Omental fat pad (tissue), 4 donors: ENCODE measurements around the gene WIPI1. TPM values are rescaled to one million over a fixed set of nuclear protein-coding genes. Genes with fewer than 3 reads are reported as not detected.
"Not testable (repeated sequence)": the region's sequence is repeated elsewhere in the genome, so short reads cannot be mapped to it uniquely, and the experiment has no call there.

Experiments
- ATAC-seq: fragments of 150-250 bp; one replicate; pipeline ENCODE4 v1.9.1; 2016; ENCODE audit warnings: mild to moderate bottlenecking, moderate library complexity; ENCODE audit not compliant: low FRiP score
- DNase-seq: peaks from one replicate; pipeline ENCODE4 v3.0.0-alpha.2; 2019; ENCODE audit warnings: low spot score
- CTCF ChIP-seq, 3 donors: fragments of 450-650 bp; IDR thresholded peaks; one replicate each; pipeline ENCODE4 v1.5.1; 2016 to 2017; ENCODE audit warnings: antibody characterized with exemption in 3 of 3, mild to moderate bottlenecking in 3 of 3, moderate library complexity in 2 of 3
- total RNA-seq, 4 donors: library from RNA; depleted of rRNA; stranded (reverse); fragments of >200 nt; gene quantifications; one replicate each; pipeline ENCODE4 v1.1.0, GENCODE V29; 2016

Gene WIPI1
- total RNA-seq, 4 donors from 2014 or later, result 50.1 to 101 (median 60.2) TPM

DNA sequence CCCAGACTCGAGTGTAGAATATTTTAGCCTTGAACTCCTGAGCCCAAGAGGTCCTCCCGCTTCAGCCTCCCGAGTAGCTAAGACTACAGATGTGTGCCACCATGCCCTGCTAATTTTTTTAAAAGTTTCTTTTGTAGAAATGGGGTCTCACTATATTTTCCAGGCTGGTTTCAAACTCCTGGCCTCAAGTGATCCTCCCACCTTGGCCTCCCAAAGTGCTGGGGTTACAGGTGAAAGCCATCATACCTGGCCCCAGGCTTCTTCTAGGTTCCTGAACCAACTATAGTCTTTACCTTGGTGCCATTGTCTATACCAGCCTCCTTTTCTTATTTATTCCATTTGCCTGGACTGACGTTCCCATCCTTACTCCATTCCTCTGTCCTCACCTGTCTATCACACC is 37.8 kb upstream of the WIPI1 start:
- DNase-seq (no peak), ATAC-seq (no peak)
- no peak for TF ChIP-seq CTCF (IDR thresholded peaks at IDR 0.05)

- DNase-seq, ATAC-seq: not testable (repeated sequence)
These were observed 35.2 kb upstream of the WIPI1 start for GRCh38 chr17:68492394-68493054.

GRCh38 chr17:68491381-68492231 is 34.3 kb upstream of the WIPI1 start:
- DNase-seq, result no peak

GRCh38 chr17:68489919-68490318 is 32.6 kb upstream of the WIPI1 start:
- no peak for TF ChIP-seq CTCF (IDR thresholded peaks at IDR 0.05)
- ATAC-seq (no peak), DNase-seq (no peak)

More at GRCh38 chr17:68491381-68492231, 34.3 kb upstream of the WIPI1 start:
- TF ChIP-seq CTCF (IDR thresholded peaks at IDR 0.05), result no peak
- no peak for ATAC-seq

DNA sequence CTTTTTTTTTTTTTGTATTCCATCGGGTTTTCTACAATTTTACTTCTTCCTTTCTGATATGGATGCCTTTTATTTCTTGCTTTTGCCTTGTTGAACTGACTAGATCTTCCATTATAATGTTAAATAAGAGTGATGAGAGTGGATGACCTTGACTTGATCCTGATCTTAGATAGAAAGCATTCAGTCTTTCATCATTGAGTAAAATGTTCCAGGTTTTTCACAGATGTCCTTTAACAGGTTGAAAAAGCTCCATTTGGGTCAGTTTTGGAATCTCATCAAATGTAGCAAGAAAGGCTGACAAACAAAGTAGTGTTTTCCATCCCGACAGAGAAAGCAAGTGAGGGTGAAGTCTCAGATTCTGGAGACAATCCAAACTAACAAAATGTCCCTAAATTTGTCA is 27.2 kb upstream of the WIPI1 start:
- DNase-seq (no peak), ATAC-seq (no peak)
- no peak for TF ChIP-seq CTCF (IDR thresholded peaks at IDR 0.05)

GRCh38 chr17:68482576-68483041 is 25.3 kb upstream of the WIPI1 start:
- TF ChIP-seq CTCF (IDR thresholded peaks at IDR 0.05), result no peak
- ATAC-seq, result no peak

GRCh38 chr17:68480885-68481284 is 23.6 kb upstream of the WIPI1 start:
- ATAC-seq, result no peak
- no peak for TF ChIP-seq CTCF (IDR thresholded peaks at IDR 0.05)

More at GRCh38 chr17:68482576-68483041, 25.3 kb upstream of the WIPI1 start:
- no peak for DNase-seq

More at GRCh38 chr17:68480885-68481284, 23.6 kb upstream of the WIPI1 start:
- no peak for DNase-seq
